ENCODE data around the gene APOL5. TPM values are rescaled to one million over a fixed set of nuclear protein-coding genes. Genes with fewer than 3 reads are reported as not detected.

APOL5 gene
- total and polyA plus RNA-seq, 10 of the 15 experiments (the other 5 are each of a cell fraction or from before 2014, with no cell fraction given) = not detected

DNA sequence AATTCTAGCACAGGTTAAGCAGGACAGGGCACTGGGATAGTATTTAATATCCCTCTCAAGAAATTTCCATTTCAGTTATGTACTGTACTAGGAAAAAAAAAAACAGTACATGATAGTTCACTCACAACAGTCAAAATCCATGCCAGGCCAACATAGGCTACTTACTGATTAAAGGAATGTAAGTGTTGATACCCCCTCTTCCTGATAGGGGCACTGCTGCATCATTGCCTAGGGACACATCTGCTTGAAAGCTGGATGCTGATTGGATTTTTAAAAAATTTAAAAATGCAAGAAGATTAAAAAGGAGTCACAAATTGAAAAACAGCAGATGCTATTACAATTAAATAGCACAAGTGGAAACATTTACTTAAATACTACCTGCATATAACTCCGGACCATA is 43.4 kb downstream of the APOL5 start:
- H3K27ac ChIP-seq (ENCODE audit: control insufficient read depth, insufficient read depth) = no peak overlapping the region
- intact Hi-C loops (cut with micrococcal nuclease; ENCODE audit: unreplicated experiment) (loop anchor here (10.0 kb wide), 1 partner anchor 164 kb away; no protein-coding TSS in a partner anchor), in situ Hi-C loops (cut with MboI) (no loop called here)
- H3K4me3 ChIP-seq = no peak overlapping the region
- no peaks in the 10 kb centered on the region for H3K9me3 ChIP-seq (replicated peaks; ENCODE audit: control insufficient read depth, insufficient read depth, low read length)
- ChIA-PET SMC1A (ENCODE audit: uncharacterized antibody, unreplicated experiment) (interaction anchor here (0.9 to 1.7 kb wide), 2 partner anchors 22 to 52 kb away, joined by 3 read pairs; no protein-coding TSS in a partner anchor), CTCF (no interaction called here), RAD21 (ENCODE audit: unreplicated experiment) (no interaction called here), POLR2A (no interaction called here)
- H2AFZ ChIP-seq (ENCODE audit: control insufficient read depth, low read depth, low read length) = no peak overlapping the region
- WGBS (ENCODE audit: insufficient coverage, insufficient replicate concordance, low lambda C conversion rate, missing lambda C conversion rate) = 5% methylated on average over 1 of the region's 1 CpG
- H3K4me2 ChIP-seq (ENCODE audit: control insufficient read depth, insufficient read depth) = no peak overlapping the region
- H3K4me1 ChIP-seq (ENCODE audit: control insufficient read depth, insufficient read depth, low read length) = no peaks in the 10 kb centered on the region
- DNase-seq (ENCODE audit: low read depth, low spot score) (no peak), ATAC-seq (no peak), FAIRE-seq (no peak)
- peaks cover 0 to 3% of the 10 kb centered on the region in 2 experiments; a peak in 1 of 4 replicates for H3K27me3 ChIP-seq (replicated peaks in 1 of 2; ENCODE audit: control insufficient read depth in 2 of 2, insufficient read depth in 2 of 2, low read length in 1 of 2)
- TF ChIP-seq, protein P1, sequence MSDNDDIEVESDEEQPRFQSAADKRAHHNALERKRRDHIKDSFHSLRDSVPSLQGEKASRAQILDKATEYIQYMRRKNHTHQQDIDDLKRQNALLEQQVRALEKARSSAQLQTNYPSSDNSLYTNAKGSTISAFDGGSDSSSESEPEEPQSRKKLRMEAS (IDR thresholded peaks at IDR 0.05; ENCODE audit: low read depth, low read length) = no peak
- TF ChIP-seq, protein P2, sequence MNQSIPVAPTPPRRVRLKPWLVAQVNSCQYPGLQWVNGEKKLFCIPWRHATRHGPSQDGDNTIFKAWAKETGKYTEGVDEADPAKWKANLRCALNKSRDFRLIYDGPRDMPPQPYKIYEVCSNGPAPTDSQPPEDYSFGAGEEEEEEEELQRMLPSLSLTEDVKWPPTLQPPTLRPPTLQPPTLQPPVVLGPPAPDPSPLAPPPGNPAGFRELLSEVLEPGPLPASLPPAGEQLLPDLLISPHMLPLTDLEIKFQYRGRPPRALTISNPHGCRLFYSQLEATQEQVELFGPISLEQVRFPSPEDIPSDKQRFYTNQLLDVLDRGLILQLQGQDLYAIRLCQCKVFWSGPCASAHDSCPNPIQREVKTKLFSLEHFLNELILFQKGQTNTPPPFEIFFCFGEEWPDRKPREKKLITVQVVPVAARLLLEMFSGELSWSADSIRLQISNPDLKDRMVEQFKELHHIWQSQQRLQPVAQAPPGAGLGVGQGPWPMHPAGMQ (IDR thresholded peaks at IDR 0.05; ENCODE audit: borderline replicate concordance) = no peak
- TF ChIP-seq RAD21 (IDR thresholded peaks at IDR 0.05; ENCODE audit: insufficient read depth, low read depth, low read length) (0 out of 2 replicates have a peak, but pooled peaks have one; percentile 8), WRNIP1 (IDR thresholded peaks at IDR 0.05; ENCODE audit: borderline replicate concordance, low read depth, low read length) (no peak), CHD4 (IDR thresholded peaks at IDR 0.05) (no peak), FOS (IDR thresholded peaks at IDR 0.05; ENCODE audit: borderline replicate concordance, extremely low read depth, insufficient read length) (no peak), ZSCAN29 (IDR thresholded peaks at IDR 0.05) (no peak), TARDBP (IDR thresholded peaks at IDR 0.05; ENCODE audit: borderline replicate concordance) (no peak)
- TF ChIP-seq, protein P3, sequence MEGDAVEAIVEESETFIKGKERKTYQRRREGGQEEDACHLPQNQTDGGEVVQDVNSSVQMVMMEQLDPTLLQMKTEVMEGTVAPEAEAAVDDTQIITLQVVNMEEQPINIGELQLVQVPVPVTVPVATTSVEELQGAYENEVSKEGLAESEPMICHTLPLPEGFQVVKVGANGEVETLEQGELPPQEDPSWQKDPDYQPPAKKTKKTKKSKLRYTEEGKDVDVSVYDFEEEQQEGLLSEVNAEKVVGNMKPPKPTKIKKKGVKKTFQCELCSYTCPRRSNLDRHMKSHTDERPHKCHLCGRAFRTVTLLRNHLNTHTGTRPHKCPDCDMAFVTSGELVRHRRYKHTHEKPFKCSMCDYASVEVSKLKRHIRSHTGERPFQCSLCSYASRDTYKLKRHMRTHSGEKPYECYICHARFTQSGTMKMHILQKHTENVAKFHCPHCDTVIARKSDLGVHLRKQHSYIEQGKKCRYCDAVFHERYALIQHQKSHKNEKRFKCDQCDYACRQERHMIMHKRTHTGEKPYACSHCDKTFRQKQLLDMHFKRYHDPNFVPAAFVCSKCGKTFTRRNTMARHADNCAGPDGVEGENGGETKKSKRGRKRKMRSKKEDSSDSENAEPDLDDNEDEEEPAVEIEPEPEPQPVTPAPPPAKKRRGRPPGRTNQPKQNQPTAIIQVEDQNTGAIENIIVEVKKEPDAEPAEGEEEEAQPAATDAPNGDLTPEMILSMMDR (IDR thresholded peaks at IDR 0.05 in 2 of 3, conservative IDR thresholded peaks at IDR 0.05 in 1 of 3; ENCODE audit: control insufficient read depth in 2 of 3, extremely low read depth in 1 of 3, insufficient read depth in 1 of 3, low read depth in 3 of 3, low read length in 3 of 3) = peak in 2 of 3 experiments; percentile 1 to 8; a peak in 1 of 6 replicates
- no peaks in the 10 kb centered on the region for H4K20me1 ChIP-seq (ENCODE audit: control insufficient read depth, insufficient read depth)
- H3K9ac ChIP-seq (ENCODE audit: control insufficient read depth, insufficient read depth, low read length) = no peak overlapping the region
- no peaks in the 10 kb centered on the region for H3K36me3 ChIP-seq (ENCODE audit: control insufficient read depth in 2 of 2, insufficient read depth in 2 of 2, low read length in 1 of 2)
- BruUV-seq (replicated peaks) = no TSS peak
- no peaks in the 10 kb centered on the region for H3K79me2 ChIP-seq (ENCODE audit: control insufficient read depth, insufficient read depth, low read length)

Measured in GM12878 (cell line).